K562 (cell line): ENCODE results near the gene FDX1.

Source experiments
- CTCF ChIP-seq, 3 experiments: IDR thresholded peaks in 2 of 3; conservative IDR thresholded peaks in 1 of 3; 2 replicates each; pipeline ENCODE4 v1.5.1; 2011 to 2012; ENCODE audit warnings: low read length in 3 of 3, mild to moderate bottlenecking in 3 of 3, control low read depth in 2 of 3, improper control_type of control experiment in 1 of 3, inconsistent platforms in 1 of 3, low read depth in 1 of 3, mixed read lengths in 1 of 3, moderate library complexity in 1 of 3; ENCODE audit not compliant: insufficient read depth in 2 of 3
- FOXM1 ChIP-seq, 2 experiments: fragments of 450-650 bp in 1 of 2; sonication (generic) in 1 of 2; formaldehyde crosslinking in 1 of 2; IDR thresholded peaks; 2 replicates each; pipeline versions ENCODE4 v1.6.1 to v1.9.0; 2017 to 2022; ENCODE audit warnings: low read depth in 2 of 2, mild to moderate bottlenecking in 2 of 2, missing genetic modification reagents in 1 of 2, moderate library complexity in 1 of 2
- HMGXB4 ChIP-seq: sonication (generic); formaldehyde crosslinking; IDR thresholded peaks from 2 replicates; pipeline ENCODE4 v1.8.1; 2023; ENCODE audit warnings: mild to moderate bottlenecking, missing genetic modification reagents
- PATZ1 ChIP-seq: fragments of 250-450 bp; sonication (Bioruptor Pico); IDR thresholded peaks from 2 replicates; pipeline ENCODE4 v1.5.0; 2020; ENCODE audit warnings: mild to moderate bottlenecking, borderline replicate concordance
- PKNOX1 ChIP-seq: fragments of 450-650 bp; IDR thresholded peaks from 2 replicates; pipeline ENCODE4 v1.6.1; 2016
- RAD51 ChIP-seq: fragments of 450-650 bp; IDR thresholded peaks from 2 replicates; pipeline ENCODE4 v1.7.1; 2016; ENCODE audit warnings: low read depth, mild to moderate bottlenecking, borderline replicate concordance
- TEAD4 ChIP-seq, 2 experiments: sonication (generic) in 1 of 2; formaldehyde crosslinking in 1 of 2; IDR thresholded peaks; 2 replicates each; pipeline versions ENCODE4 v1.6.1 to v1.8.0; 2012 to 2022; ENCODE audit warnings: borderline replicate concordance in 1 of 2, inconsistent platforms in 1 of 2, low read length in 1 of 2, mild to moderate bottlenecking in 1 of 2, missing genetic modification reagents in 1 of 2
- ZBTB8A ChIP-seq: fragments of 450-650 bp; IDR thresholded peaks from 2 replicates; pipeline ENCODE4 v1.6.1; 2018; ENCODE audit warnings: mild to moderate bottlenecking, moderate library complexity; ENCODE audit not compliant: partially characterized antibody
- ZNF121 ChIP-seq: sonication (generic); formaldehyde crosslinking; conservative IDR thresholded peaks from 2 replicates; pipeline ENCODE4 v1.8.0; 2022; ENCODE audit warnings: missing genetic modification reagents
- ZNF316 ChIP-seq: fragments of 450-650 bp; IDR thresholded peaks from 2 replicates; pipeline ENCODE4 v1.6.1; 2016
- ZSCAN29 ChIP-seq: fragments of 450-650 bp; IDR thresholded peaks from 2 replicates; pipeline ENCODE4 v1.6.1; 2017
- TF ChIP-seq, protein P1 (sequence below): sonication (generic); formaldehyde crosslinking; IDR thresholded peaks from 2 replicates; pipeline ENCODE4 v1.4.0; 2020; ENCODE audit warnings: mild to moderate bottlenecking, missing genetic modification reagents

GRCh38 chr11:110433393-110434333 is 3.9 kb downstream of the FDX1 start:
- TF ChIP-seq ZNF121 (CRISPR knock-in tag) = no peak
- no peak for TF ChIP-seq ZSCAN29
- no peak for TF ChIP-seq ZNF316
- TF ChIP-seq TEAD4 (IDR thresholded peaks at IDR 0.05; ENCODE audit: low read length) = no peak
- no peak for TF ChIP-seq TEAD4 (CRISPR knock-in tag; IDR thresholded peaks at IDR 0.05; ENCODE audit: borderline replicate concordance)
- TF ChIP-seq, protein P1, sequence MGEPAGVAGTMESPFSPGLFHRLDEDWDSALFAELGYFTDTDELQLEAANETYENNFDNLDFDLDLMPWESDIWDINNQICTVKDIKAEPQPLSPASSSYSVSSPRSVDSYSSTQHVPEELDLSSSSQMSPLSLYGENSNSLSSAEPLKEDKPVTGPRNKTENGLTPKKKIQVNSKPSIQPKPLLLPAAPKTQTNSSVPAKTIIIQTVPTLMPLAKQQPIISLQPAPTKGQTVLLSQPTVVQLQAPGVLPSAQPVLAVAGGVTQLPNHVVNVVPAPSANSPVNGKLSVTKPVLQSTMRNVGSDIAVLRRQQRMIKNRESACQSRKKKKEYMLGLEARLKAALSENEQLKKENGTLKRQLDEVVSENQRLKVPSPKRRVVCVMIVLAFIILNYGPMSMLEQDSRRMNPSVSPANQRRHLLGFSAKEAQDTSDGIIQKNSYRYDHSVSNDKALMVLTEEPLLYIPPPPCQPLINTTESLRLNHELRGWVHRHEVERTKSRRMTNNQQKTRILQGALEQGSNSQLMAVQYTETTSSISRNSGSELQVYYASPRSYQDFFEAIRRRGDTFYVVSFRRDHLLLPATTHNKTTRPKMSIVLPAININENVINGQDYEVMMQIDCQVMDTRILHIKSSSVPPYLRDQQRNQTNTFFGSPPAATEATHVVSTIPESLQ = no peak
- TF ChIP-seq CTCF (IDR thresholded peaks at IDR 0.05 in 2 of 3, conservative IDR thresholded peaks at IDR 0.05 in 1 of 3; ENCODE audit: insufficient read depth in 2 of 3, low read depth in 1 of 3, low read length in 3 of 3) = peak; percentile 27 to 64 (median 34); a peak in 4 of 6 replicates
- TF ChIP-seq PKNOX1 = no peak
- TF ChIP-seq PATZ1 (CRISPR knock-in tag) = no peak
- TF ChIP-seq ZBTB8A = no peak
- no peak for TF ChIP-seq FOXM1 (IDR thresholded peaks at IDR 0.05; ENCODE audit: low read depth)
- no peak for TF ChIP-seq FOXM1 (CRISPR knock-in tag; IDR thresholded peaks at IDR 0.05; ENCODE audit: low read depth)
- no peak for TF ChIP-seq RAD51
- TF ChIP-seq HMGXB4 (CRISPR knock-in tag) = no peak
